OCI-LY7 (cell line): ENCODE measurements around the gene STK16. TPM values are rescaled to one million over a fixed set of nuclear protein-coding genes. Genes with fewer than 3 reads are reported as not detected.

Source experiments
- BruUV-seq: library from RNA; stranded (reverse); fragments of 400-500 nt; replicated peaks from 2 replicates; lab custom pipeline; 2021; lab: Mats Ljungman, UMichigan
- CTCF ChIA-PET: fragments of 300-600 bp; sonication (Branson Sonifier 250); formaldehyde crosslinking; loops from one replicate; lab custom pipeline; 2022; ENCODE audit warnings: antibody characterized with exemption; ENCODE audit not compliant: unreplicated experiment; lab: Charles Lee
- POLR2A ChIA-PET: fragments of 300-600 bp; sonication (Branson Sonifier 250); formaldehyde crosslinking; loops from one replicate; lab custom pipeline; 2022; ENCODE audit warnings: antibody characterized with exemption; lab: Charles Lee
- DNase-seq: peaks from one replicate; pipeline ENCODE4 v3.0.0-alpha.2; 2015; ENCODE audit warnings: low spot score
- H2AFZ ChIP-seq: fragments of 200-600 bp; sonication (generic), shearing (Covaris generic); 2 replicates; pipeline ENCODE4 v1.6.1; 2014; ENCODE audit warnings: mild to moderate bottlenecking, antibody characterized with exemption, low read length, moderate library complexity
- H3K27ac ChIP-seq: fragments of 200-600 bp; sonication (generic); 2 replicates; pipeline ENCODE4 v1.5.1; 2014; ENCODE audit warnings: mixed run types, low read depth, mild to moderate bottlenecking, moderate library complexity, low read length, inconsistent platforms; ENCODE audit not compliant: poor library complexity, severe bottlenecking
- H3K36me3 ChIP-seq: fragments of 200-600 bp; sonication (generic); 2 replicates; pipeline ENCODE4 v1.6.1; 2014; ENCODE audit warnings: mild to moderate bottlenecking, antibody characterized with exemption, low read length, moderate library complexity, mixed read lengths; ENCODE audit not compliant: insufficient read depth
- H3K4me1 ChIP-seq: fragments of 200-600 bp; sonication (generic); 2 replicates; pipeline ENCODE4 v1.5.1; 2014; ENCODE audit warnings: mild to moderate bottlenecking, low read length; ENCODE audit not compliant: insufficient read depth, poor library complexity, severe bottlenecking
- H3K4me2 ChIP-seq: fragments of 200-600 bp; sonication (generic); 2 replicates; pipeline ENCODE4 v1.6.1; 2014; ENCODE audit warnings: mild to moderate bottlenecking, low read length
- H3K4me3 ChIP-seq: fragments of 200-600 bp; sonication (generic); 2 replicates; pipeline ENCODE4 v1.5.1; 2014; ENCODE audit warnings: mild to moderate bottlenecking, low read depth, low read length; ENCODE audit not compliant: poor library complexity, severe bottlenecking
- H3K79me2 ChIP-seq: fragments of 200-600 bp; sonication (generic); 2 replicates; pipeline ENCODE4 v1.6.1; 2016; ENCODE audit warnings: low read depth, mild to moderate bottlenecking, low read length, moderate library complexity, mixed read lengths; ENCODE audit not compliant: insufficient read depth
- H3K9me2 ChIP-seq: fragments of 200-600 bp; sonication (generic); 2 replicates; pipeline ENCODE4 v1.6.1; 2016; ENCODE audit warnings: mild to moderate bottlenecking, low read length, mixed read lengths; ENCODE audit not compliant: insufficient read depth
- H3K9me3 ChIP-seq: fragments of 200-600 bp; sonication (generic); 2 replicates; pipeline ENCODE4 v1.6.1; 2014; ENCODE audit warnings: mild to moderate bottlenecking, mixed run types, low read length, mixed read lengths
- H4K20me1 ChIP-seq: fragments of 200-600 bp; sonication (generic); 2 replicates; pipeline ENCODE4 v1.6.1; 2014; ENCODE audit warnings: mild to moderate bottlenecking, antibody characterized with exemption, low read length, moderate library complexity, mixed read lengths; ENCODE audit not compliant: insufficient read depth
- EZH2phosphoT487 ChIP-seq: fragments of 200-600 bp; sonication (generic); IDR thresholded peaks from 2 replicates; pipeline ENCODE4 v1.6.1; 2018; ENCODE audit warnings: low read depth, borderline replicate concordance, mild to moderate bottlenecking, mixed run types, antibody characterized with exemption, low read length, moderate library complexity, mixed read lengths
- intact Hi-C: fragments of 100-400 bp; cut with micrococcal nuclease; formaldehyde crosslinking; loops from one replicate; pipeline ENCODE4 v1.10.0; 2022; ENCODE audit not compliant: unreplicated experiment
- total RNA-seq, 2 experiments: library from RNA; depleted of rRNA in 1 of 2; stranded (reverse); fragments of >200 nt in 1 of 2; shearing (Covaris generic) in 1 of 2; gene quantifications; 2 replicates each; pipeline ENCODE4 v1.2.3, GENCODE V29; 2014 to 2022
- TF ChIP-seq, protein P1 (sequence below): fragments of 200-600 bp; sonication (generic); conservative IDR thresholded peaks from 2 replicates; pipeline ENCODE4 v1.5.1; 2014; ENCODE audit warnings: mild to moderate bottlenecking, antibody characterized with exemption, low read length, moderate library complexity, mixed read lengths

The STK16 gene
- total RNA-seq, 2 experiments from 2014 or later = 23.4 to 39.5 TPM

DNA sequence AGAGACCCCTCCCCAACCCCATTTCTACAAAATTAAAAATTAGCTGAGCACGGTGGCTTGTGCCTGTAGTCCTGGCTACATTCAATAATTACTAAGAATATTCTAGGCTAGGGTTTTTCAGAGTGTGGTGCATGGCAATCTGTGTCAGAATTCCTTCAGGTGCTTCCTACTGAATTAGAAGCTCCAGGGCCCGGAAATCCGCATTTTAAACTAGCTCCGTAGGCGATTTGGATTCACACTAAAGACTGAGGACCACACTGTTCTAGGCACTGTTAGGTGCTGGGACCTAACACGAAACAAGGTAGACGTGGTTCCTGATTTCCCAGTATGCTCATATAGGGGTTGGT, 39.3 kb upstream of the STK16 start:
- H4K20me1 ChIP-seq = no peaks in the 10 kb centered on the region
- POLR2A ChIA-PET = interaction anchor here (0.6 to 2.0 kb wide), 17 partner anchors 9 to 87 kb away, joined by 3 to 23 read pairs (median 4); partner anchors contain the start of genes CNPPD1, DNAJB2, GLB1L and STK16
- peak overlapping the region; percentile 69 for H3K4me3 ChIP-seq
- peaks cover 8% of the 10 kb centered on the region; the same call in 1 of the 2 replicates for H3K9me3 ChIP-seq
- H3K36me3 ChIP-seq = peaks cover 33% of the 10 kb centered on the region
- H3K79me2 ChIP-seq = peaks cover 4% of the 10 kb centered on the region; the same call in 1 of the 2 replicates
- H3K4me2 ChIP-seq = peak overlapping the region; percentile 81
- no peaks in the 10 kb centered on the region for H3K9me2 ChIP-seq
- H3K27ac ChIP-seq = peak overlapping the region; percentile 76
- intact Hi-C loops = loop anchor here (1.0 kb wide), 5 partner anchors 23 to 71 kb away; partner anchors contain the start of genes ANKZF1, ATG9A and NHEJ1
- no peak for DNase-seq
- no TSS peak for BruUV-seq
- peak overlapping the region; percentile 85 for H2AFZ ChIP-seq
- H3K4me1 ChIP-seq = peaks cover 17% of the 10 kb centered on the region
- CTCF ChIA-PET = interaction anchor here (0.5 to 1.4 kb wide), 2 partner anchors 9 to 89 kb away, joined by 4 to 5 read pairs; no protein-coding TSS in a partner anchor
- TF ChIP-seq, protein P1, sequence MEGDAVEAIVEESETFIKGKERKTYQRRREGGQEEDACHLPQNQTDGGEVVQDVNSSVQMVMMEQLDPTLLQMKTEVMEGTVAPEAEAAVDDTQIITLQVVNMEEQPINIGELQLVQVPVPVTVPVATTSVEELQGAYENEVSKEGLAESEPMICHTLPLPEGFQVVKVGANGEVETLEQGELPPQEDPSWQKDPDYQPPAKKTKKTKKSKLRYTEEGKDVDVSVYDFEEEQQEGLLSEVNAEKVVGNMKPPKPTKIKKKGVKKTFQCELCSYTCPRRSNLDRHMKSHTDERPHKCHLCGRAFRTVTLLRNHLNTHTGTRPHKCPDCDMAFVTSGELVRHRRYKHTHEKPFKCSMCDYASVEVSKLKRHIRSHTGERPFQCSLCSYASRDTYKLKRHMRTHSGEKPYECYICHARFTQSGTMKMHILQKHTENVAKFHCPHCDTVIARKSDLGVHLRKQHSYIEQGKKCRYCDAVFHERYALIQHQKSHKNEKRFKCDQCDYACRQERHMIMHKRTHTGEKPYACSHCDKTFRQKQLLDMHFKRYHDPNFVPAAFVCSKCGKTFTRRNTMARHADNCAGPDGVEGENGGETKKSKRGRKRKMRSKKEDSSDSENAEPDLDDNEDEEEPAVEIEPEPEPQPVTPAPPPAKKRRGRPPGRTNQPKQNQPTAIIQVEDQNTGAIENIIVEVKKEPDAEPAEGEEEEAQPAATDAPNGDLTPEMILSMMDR = no peak
- TF ChIP-seq EZH2phosphoT487 = no peak

DNA sequence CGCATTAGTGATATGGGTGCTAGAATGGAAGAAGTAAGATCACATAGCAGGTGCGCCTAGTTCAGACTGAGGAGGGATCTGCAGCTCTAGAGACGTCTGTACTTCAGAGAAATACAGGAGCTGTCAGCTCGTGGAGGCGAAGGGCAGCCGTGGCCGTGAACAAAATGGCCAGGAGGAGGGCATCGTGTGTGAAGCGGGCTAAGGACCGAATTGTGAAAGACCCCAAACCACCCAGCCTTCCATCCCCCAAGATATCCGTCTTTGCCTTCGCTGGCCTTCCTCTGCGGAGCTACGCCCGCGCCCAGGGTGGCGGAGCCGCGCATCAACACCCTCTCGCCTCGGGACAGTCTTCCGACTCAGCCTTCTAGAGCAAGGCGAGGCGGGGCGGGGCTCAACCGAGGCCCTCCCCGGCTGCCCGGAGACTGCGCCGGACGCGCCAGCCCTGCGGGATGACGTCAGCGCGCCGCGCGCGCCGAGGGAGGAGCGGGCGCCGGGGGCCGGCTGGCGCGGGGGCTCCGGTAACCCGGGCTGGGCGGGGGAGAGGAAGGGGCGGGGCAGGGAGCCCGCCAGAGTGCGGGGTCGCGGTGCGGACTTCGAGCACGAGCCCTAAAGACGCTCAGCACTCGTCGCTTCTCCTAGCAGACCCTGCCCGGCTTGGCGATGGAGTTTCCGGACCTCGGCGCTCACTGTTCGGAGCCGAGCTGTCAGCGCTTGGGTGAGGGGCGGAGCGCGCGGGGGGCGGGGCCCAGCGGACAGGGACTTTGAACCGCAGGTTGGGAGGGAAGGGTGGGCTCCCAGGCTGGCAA, 38.7 kb upstream of the STK16 start, which contains the start of gene ZFAND2B:
ZFAND2B (plus strand) TSS at position 455 of the 806 bp plus-strand sequence; CDS start at position 661, 206 bp downstream.
- Histone ChIP-seq H3K4me2 (peak within 1 kb of the TSS; percentile 93), H3K4me3 (peak within 1 kb of the TSS; percentile 69), H3K9me3 (peaks cover 8% of the 10 kb centered on the region; the same call in 1 of the 2 replicates), H3K36me3 (peaks cover 38% of the 10 kb centered on the region), H3K4me1 (peaks cover 17% of the 10 kb centered on the region), H3K9me2 (no peaks in the 10 kb centered on the region), H2AFZ (peak within 1 kb of the TSS; percentile 85), H4K20me1 (no peaks in the 10 kb centered on the region), H3K27ac (peak within 1 kb of the TSS; percentile 76), H3K79me2 (peaks cover 4% of the 10 kb centered on the region; the same call in 1 of the 2 replicates)
- CTCF ChIA-PET = interaction anchor here (0.5 to 1.4 kb wide), 3 partner anchors 9 to 89 kb away, joined by 4 to 7 read pairs (median 5); no protein-coding TSS in a partner anchor
- no peak for TF ChIP-seq EZH2phosphoT487
- TF ChIP-seq, protein P1 = no peak
- POLR2A ChIA-PET = interaction anchor here (0.6 to 2.0 kb wide), 20 partner anchors 10 to 86 kb away, joined by 3 to 23 read pairs (median 4); partner anchors contain the start of genes CNPPD1, DNAJB2, GLB1L and STK16
- BruUV-seq = TSS peak; percentile 86
- DNase-seq = peak; percentile 97
- intact Hi-C loops = loop anchor here (1.0 kb wide), 6 partner anchors 23 to 71 kb away; partner anchors contain the start of genes ANKZF1, ATG9A, GLB1L and NHEJ1
